ENCODE measurements around the gene KATNA1.

Gene KATNA1

GRCh38 chr6:149636124-149636523 is 12.4 kb downstream of the KATNA1 start:
- TF ChIP-seq GATA3 (IDR thresholded peaks at IDR 0.05; ENCODE audit: low read depth, low read length) (no peak), GATA2 (IDR thresholded peaks at IDR 0.05; ENCODE audit: low read depth, low read length) (no peak)

- TF ChIP-seq GATA2 (IDR thresholded peaks at IDR 0.05; ENCODE audit: low read depth, low read length) (no peak), GATA3 (IDR thresholded peaks at IDR 0.05; ENCODE audit: low read depth, low read length) (no peak)
Observed at GRCh38 chr6:149634315-149634714, 14.2 kb downstream of the KATNA1 start.

GRCh38 chr6:149628875-149629510 is 19.5 kb downstream of the KATNA1 start:
- TF ChIP-seq GATA2 (IDR thresholded peaks at IDR 0.05; ENCODE audit: low read depth, low read length) (no peak), GATA3 (IDR thresholded peaks at IDR 0.05; ENCODE audit: low read depth, low read length) (no peak)

- TF ChIP-seq GATA3 (IDR thresholded peaks at IDR 0.05; ENCODE audit: low read depth, low read length) (no peak), GATA2 (IDR thresholded peaks at IDR 0.05; ENCODE audit: low read depth, low read length) (no peak)
Observed at GRCh38 chr6:149627672-149628071, 20.8 kb downstream of the KATNA1 start.

GRCh38 chr6:149615805-149616204 is 32.7 kb downstream of the KATNA1 start:
- TF ChIP-seq GATA3 (IDR thresholded peaks at IDR 0.05; ENCODE audit: low read depth, low read length) (no peak), GATA2 (IDR thresholded peaks at IDR 0.05; ENCODE audit: low read depth, low read length) (no peak)

GRCh38 chr6:149614337-149614736 is 34.2 kb downstream of the KATNA1 start:
- TF ChIP-seq GATA2 (IDR thresholded peaks at IDR 0.05; ENCODE audit: low read depth, low read length) (no peak), GATA3 (IDR thresholded peaks at IDR 0.05; ENCODE audit: low read depth, low read length) (no peak)

- TF ChIP-seq GATA2 (IDR thresholded peaks at IDR 0.05; ENCODE audit: low read depth, low read length) (no peak), GATA3 (IDR thresholded peaks at IDR 0.05; ENCODE audit: low read depth, low read length) (no peak)
Observed at GRCh38 chr6:149608381-149608982, 40.0 kb downstream of the KATNA1 start.

GRCh38 chr6:149600508-149600907 is 48.0 kb downstream of the KATNA1 start:
- no peak for TF ChIP-seq GATA3 (IDR thresholded peaks at IDR 0.05; ENCODE audit: low read depth, low read length)
- no peak for TF ChIP-seq GATA2 (IDR thresholded peaks at IDR 0.05; ENCODE audit: low read depth, low read length)

- TF ChIP-seq GATA2 (IDR thresholded peaks at IDR 0.05; ENCODE audit: low read depth, low read length) (no peak), GATA3 (IDR thresholded peaks at IDR 0.05; ENCODE audit: low read depth, low read length) (no peak)
Observed at GRCh38 chr6:149593408-149593807, 55.1 kb downstream of the KATNA1 start.

GRCh38 chr6:149592983-149593382 is 55.5 kb downstream of the KATNA1 start:
- no peak for TF ChIP-seq GATA2 (IDR thresholded peaks at IDR 0.05; ENCODE audit: low read depth, low read length)
- no peak for TF ChIP-seq GATA3 (IDR thresholded peaks at IDR 0.05; ENCODE audit: low read depth, low read length)

GRCh38 chr6:149586149-149586548 is 62.4 kb downstream of the KATNA1 start:
- no peak for TF ChIP-seq GATA2 (IDR thresholded peaks at IDR 0.05; ENCODE audit: low read depth, low read length)
- no peak for TF ChIP-seq GATA3 (IDR thresholded peaks at IDR 0.05; ENCODE audit: low read depth, low read length)

- TF ChIP-seq GATA2 (IDR thresholded peaks at IDR 0.05; ENCODE audit: low read depth, low read length): no peak
- TF ChIP-seq GATA3 (IDR thresholded peaks at IDR 0.05; ENCODE audit: low read depth, low read length): no peak
Observed at GRCh38 chr6:149581349-149581748, 67.2 kb downstream of the KATNA1 start.

- TF ChIP-seq GATA3 (IDR thresholded peaks at IDR 0.05; ENCODE audit: low read depth, low read length) (no peak), GATA2 (IDR thresholded peaks at IDR 0.05; ENCODE audit: low read depth, low read length) (no peak)
Observed at GRCh38 chr6:149580880-149581279, 67.6 kb downstream of the KATNA1 start.

- TF ChIP-seq GATA2 (IDR thresholded peaks at IDR 0.05; ENCODE audit: low read depth, low read length) (no peak), GATA3 (IDR thresholded peaks at IDR 0.05; ENCODE audit: low read depth, low read length) (no peak)
Observed at GRCh38 chr6:149567945-149568585, 80.4 kb downstream of the KATNA1 start.

GRCh38 chr6:149567194-149567586 is 81.3 kb downstream of the KATNA1 start:
- no peak for TF ChIP-seq GATA3 (IDR thresholded peaks at IDR 0.05; ENCODE audit: low read depth, low read length)
- no peak for TF ChIP-seq GATA2 (IDR thresholded peaks at IDR 0.05; ENCODE audit: low read depth, low read length)

Data from SH-SY5Y (cell line).